GM21515 (cell line): ENCODE results near the gene PTGR3.

Experiments
- ATAC-seq: cut with Tn5 transposase; IDR thresholded peaks from one replicate; pipeline ENCODE4 v1.9.1; 2021; ENCODE audit not compliant: unreplicated experiment

PTGR3 gene

DNA sequence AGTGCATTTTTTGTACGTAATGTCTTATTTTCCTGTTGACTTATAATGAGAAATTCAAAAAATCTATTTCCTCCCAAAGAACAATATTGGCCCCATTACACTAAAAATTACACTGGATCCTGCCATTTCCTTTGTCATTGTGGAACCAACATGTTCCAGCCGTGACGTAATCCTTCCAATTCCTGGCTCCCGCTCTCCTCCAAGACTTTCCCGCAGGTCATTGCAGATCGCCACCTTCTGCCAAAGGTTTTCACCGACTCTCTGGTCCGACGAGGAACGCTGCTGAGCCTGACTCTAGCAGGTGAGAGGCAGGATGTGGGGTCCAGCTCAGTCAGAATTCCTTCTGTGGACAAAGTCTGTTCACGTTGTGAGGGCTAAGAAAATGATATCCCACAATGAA lies 38.0 kb downstream of the PTGR3 start:
- no peak for ATAC-seq

GRCh38 chr18:75170022-75170789 lies 38.7 kb downstream of the PTGR3 start:
- ATAC-seq: no peak

- ATAC-seq: no peak
Observed at GRCh38 chr18:75169411-75169810, 39.5 kb downstream of the PTGR3 start.

- ATAC-seq: no peak
Observed at GRCh38 chr18:75168619-75169018, 40.3 kb downstream of the PTGR3 start.

- ATAC-seq: no peak
Observed at GRCh38 chr18:75167759-75168618, 41.0 kb downstream of the PTGR3 start.

DNA sequence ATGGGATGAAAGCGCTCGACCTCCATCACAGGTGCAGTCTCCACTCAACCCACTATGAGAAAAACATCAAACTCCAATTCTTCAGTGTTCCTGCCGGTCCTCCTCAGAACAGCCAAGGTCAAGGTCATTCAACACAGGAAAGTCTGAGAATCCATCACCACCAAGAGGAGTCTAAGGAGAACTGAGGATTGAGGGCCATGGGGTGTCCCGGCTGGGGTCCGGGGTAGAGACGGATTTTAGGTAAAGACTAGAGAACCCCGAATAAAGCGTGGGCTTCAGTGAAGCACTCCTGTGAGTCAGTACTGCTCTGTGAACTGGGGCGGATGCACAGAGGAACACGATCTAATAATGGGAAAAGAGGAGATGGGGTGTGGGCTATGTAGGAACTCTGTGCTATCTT lies 41.8 kb downstream of the PTGR3 start:
- no peak for ATAC-seq

DNA sequence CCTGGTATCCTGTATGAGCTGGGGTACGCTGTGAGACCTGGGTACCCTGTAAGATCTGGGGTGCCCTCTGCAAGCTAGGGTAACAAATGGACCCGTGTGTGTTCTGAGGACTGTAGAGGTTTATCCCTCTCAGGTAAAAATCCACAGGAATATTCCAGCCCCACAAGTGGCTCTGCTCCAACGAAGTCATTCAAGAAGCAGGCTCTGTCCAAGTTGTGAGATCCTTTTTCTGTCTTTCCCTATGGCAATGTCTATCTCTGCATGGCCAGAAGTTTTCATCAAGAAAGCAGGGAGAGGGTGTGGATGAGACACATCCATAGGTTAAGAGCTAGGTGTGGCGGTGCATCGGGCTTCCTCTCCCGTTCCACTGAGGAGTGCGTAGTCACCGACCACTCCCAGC lies 43.0 kb downstream of the PTGR3 start:
- no peak for ATAC-seq

DNA sequence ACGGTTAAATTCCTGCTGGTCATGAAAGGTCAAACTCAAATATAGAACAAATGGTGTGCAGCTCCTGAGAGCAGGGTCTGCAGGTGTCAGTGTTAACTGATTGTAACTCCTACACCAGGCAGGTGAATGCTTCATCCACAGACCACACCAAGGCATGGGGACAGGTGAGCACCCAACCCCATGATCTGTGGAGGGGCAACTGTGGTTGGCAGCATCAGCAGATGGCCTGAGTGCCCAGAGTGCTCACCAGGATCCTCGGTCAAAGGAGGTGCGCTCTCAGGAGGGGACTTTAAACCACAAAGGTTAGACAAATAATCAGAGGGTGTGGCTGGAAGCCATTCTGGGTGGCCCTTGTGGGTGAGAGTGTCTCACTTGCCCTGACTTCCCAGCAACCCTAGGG lies 44.5 kb downstream of the PTGR3 start:
- no peak for ATAC-seq

DNA sequence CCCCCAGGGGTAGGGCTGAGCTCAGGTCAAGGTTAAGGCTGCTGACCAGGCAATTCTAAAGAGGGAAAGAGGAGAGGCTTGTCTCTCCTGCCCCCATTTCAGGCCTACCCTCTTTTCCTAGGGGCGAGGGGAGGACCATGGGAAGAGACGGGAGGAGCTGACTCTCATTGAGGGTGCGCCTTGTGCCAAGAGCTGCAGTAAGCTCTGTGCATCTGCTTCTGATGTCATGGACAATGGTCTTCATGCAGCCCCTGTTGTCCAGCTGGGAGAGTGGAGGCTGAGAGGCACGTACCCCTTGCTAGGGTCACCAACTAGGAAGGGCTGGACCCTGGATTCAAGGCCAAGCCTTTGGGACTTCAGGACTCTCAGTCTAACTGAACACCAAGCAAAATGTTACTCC lies 45.2 kb downstream of the PTGR3 start:
- no peak for ATAC-seq

GRCh38 chr18:75162978-75163377 lies 46.0 kb downstream of the PTGR3 start:
- ATAC-seq: no peak

DNA sequence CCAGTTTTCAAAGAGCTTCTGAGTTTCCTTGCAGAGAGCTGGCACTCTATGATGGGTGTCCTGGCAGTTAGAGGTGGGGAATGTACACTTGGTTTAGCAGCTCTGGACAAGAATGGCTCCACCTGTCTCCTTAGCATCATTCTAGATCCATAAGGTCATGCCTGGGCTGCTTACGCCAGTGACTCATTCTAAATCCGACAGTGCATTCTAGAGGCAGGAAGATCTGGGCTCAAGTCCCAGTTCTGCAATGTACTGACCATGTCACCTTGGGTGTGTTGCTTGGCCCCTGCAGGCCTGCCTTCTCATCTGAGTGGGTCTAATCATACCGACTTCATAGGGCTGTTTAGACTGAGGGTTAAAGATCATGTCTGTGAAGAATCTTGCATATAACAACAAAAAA lies 46.5 kb downstream of the PTGR3 start:
- ATAC-seq: no peak

DNA sequence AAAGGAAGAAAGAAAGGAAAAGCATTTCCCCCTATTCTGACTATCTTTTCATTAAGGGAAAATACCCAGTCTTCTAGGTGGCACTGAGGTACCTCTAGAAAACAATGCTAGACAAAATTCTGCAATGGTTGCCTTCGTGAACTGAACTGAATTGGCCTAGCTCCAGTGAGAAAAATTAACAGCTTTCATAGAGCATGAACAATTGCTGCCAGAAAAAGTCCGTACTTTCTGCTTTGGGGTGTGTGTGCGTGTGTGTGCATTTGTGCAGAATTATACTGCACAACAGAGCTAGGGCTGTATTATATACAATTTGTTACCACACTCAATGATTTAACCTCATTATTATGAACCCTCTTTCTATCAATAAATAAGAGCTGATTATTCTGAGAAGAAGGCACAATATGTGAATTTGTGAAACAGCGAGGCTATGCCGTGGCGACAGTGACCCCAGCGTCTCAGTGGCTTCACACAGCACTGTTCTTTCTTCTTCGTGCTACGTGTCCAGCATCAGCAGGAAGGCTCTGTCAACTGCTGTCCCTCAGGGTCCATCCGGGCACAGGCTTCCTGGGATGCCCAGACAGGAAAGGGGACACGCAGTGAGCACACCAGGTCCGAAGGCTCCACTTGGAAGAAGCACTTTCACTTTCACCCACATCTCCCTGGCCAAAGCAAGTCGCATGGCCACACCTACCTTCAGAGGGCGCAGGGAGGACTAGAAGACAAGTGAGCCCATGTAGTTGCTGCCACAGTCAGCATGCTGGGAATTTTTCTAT lies 47.5 kb downstream of the PTGR3 start:
- no peak for ATAC-seq

DNA sequence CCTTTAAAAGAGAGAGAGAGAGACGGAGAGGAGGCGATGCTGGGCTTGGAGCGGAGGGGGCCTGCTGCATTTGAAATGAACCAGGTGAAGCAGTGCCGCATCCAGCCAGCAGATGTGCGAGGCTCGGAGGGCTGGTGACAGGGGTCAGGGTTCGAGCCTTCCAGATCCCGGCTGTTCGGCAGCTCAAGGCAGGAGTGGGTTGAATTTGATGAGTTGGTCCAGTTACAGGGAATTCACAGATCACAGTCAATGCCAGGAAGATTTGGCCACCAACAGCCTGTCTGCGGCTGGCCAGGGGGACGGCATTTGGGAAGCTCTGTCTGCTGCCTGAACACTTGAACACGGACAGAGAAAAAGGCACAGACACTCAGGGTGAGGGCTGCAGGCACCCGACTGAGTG lies 48.6 kb downstream of the PTGR3 start:
- no peak for ATAC-seq

DNA sequence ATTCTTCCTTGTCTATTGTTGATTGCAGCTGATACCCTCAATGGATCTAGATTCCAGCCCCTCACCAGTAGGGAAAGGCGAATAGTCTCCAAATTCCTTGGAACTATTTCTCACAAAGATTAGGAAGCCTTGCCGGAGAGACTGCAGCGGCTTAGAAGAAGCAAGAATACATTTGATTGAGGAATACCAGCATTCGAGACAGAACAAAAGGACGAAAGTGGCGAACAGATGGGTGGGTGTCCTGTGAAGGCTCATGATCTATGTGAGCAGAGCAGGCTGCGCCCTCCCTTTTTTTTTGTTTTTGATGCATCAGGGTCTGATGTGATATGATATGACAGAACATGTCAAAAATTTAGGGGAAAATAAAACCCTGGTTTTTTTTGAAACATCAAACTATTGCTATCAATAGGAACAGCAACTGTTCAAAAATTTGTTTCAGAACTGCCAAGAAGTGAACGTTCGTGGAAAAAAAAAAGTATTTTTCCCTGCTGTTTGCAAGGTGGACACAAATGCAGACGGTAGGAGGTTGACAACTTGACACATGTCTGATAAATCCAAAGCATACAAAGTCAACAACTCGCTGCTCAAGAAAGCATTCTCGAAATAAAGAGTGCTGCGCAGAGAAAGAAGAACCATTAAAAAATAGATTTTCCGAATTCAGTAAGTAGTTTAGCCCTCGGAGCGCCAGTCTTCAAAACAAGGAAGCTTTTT lies 49.1 kb downstream of the PTGR3 start:
- ATAC-seq: no peak

GRCh38 chr18:75159238-75159518 lies 49.8 kb downstream of the PTGR3 start:
- ATAC-seq: no peak
